ENCODE measurements around the gene PDLIM5. TPM values are rescaled to one million over a fixed set of nuclear protein-coding genes. Genes with fewer than 3 reads are reported as not detected.

The PDLIM5 gene
- total RNA-seq, 2 donors from 2014 or later = 129 to 168 TPM

- Histone ChIP-seq H3K9ac (ENCODE audit: low read depth in 2 of 2, low read length in 2 of 2) (no peak overlapping the region), H3K4me1 (no peaks in the 10 kb centered on the region), H3K36me3 (no peaks in the 10 kb centered on the region), H3K4me3 (no peak overlapping the region), H3K27me3 (no peaks in the 10 kb centered on the region), H3K9me3 (no peaks in the 10 kb centered on the region), H3K27ac (no peak overlapping the region)
- no peak for TF ChIP-seq CTCF (IDR thresholded peaks at IDR 0.05)
- no peak for DNase-seq
- intact Hi-C loops (cut with DNase I) = no loop called here
Observed at GRCh38 chr4:94462572-94462971, 10.8 kb downstream of the PDLIM5 start.

GRCh38 chr4:94463771-94464170 lies 12.0 kb downstream of the PDLIM5 start:
- no peak for DNase-seq
- Histone ChIP-seq H3K9ac (ENCODE audit: low read depth in 2 of 2, low read length in 2 of 2) (no peak overlapping the region), H3K4me3 (no peak overlapping the region), H3K36me3 (no peaks in the 10 kb centered on the region), H3K4me1 (no peaks in the 10 kb centered on the region), H3K27ac (no peak overlapping the region), H3K27me3 (no peaks in the 10 kb centered on the region), H3K9me3 (no peaks in the 10 kb centered on the region)
- intact Hi-C loops (cut with DNase I) = no loop called here
- TF ChIP-seq CTCF (IDR thresholded peaks at IDR 0.05) = no peak

GRCh38 chr4:94466371-94466770 lies 14.6 kb downstream of the PDLIM5 start:
- H3K4me1 ChIP-seq = no peaks in the 10 kb centered on the region
- no peak for TF ChIP-seq CTCF (IDR thresholded peaks at IDR 0.05)
- DNase-seq = no peak
- no peaks in the 10 kb centered on the region for H3K27me3 ChIP-seq
- no peak overlapping the region for H3K27ac ChIP-seq
- H3K9ac ChIP-seq (ENCODE audit: low read depth in 2 of 2, low read length in 2 of 2) = no peak overlapping the region
- intact Hi-C loops (cut with DNase I) = no loop called here
- no peak overlapping the region for H3K4me3 ChIP-seq
- H3K9me3 ChIP-seq = no peaks in the 10 kb centered on the region
- H3K36me3 ChIP-seq = no peaks in the 10 kb centered on the region

- no peaks in the 10 kb centered on the region for H3K36me3 ChIP-seq
- DNase-seq = no peak
- intact Hi-C loops (cut with DNase I) = no loop called here
- H3K27me3 ChIP-seq = no peaks in the 10 kb centered on the region
- H3K9ac ChIP-seq (ENCODE audit: low read depth in 2 of 2, low read length in 2 of 2) = no peak overlapping the region
- H3K4me1 ChIP-seq = no peaks in the 10 kb centered on the region
- TF ChIP-seq CTCF (IDR thresholded peaks at IDR 0.05) = no peak
- no peaks in the 10 kb centered on the region for H3K9me3 ChIP-seq
- H3K27ac ChIP-seq = no peak overlapping the region
- H3K4me3 ChIP-seq = no peak overlapping the region
Observed at GRCh38 chr4:94466923-94467322, 15.2 kb downstream of the PDLIM5 start.

- intact Hi-C loops (cut with DNase I) = no loop called here
- Histone ChIP-seq H3K27ac (no peak overlapping the region), H3K9me3 (no peaks in the 10 kb centered on the region), H3K4me3 (no peak overlapping the region), H3K27me3 (no peaks in the 10 kb centered on the region), H3K4me1 (no peaks in the 10 kb centered on the region), H3K9ac (ENCODE audit: low read depth in 2 of 2, low read length in 2 of 2) (no peak overlapping the region), H3K36me3 (no peaks in the 10 kb centered on the region)
- no peak for DNase-seq
- no peak for TF ChIP-seq CTCF (IDR thresholded peaks at IDR 0.05)
Observed at GRCh38 chr4:94468093-94468769, 16.5 kb downstream of the PDLIM5 start.

Data from colonic mucosa (tissue), 4 donors.